NCI-H1105 (cell line): ENCODE results near the gene PAXX.
"Not testable (repeated sequence)": the region's sequence is repeated elsewhere in the genome, so short reads cannot be mapped to it uniquely, and the experiment has no call there.

Experiments used
- DNase-seq: peaks from one replicate; lab custom pipeline; 2025; lab: John Stamatoyannopoulos, UW

The PAXX gene

GRCh38 chr9:136983167-136983566 is 9.1 kb upstream of the PAXX start:
- no peak for DNase-seq

GRCh38 chr9:136983656-136984314 is 8.4 kb upstream of the PAXX start:
- no peak for DNase-seq

GRCh38 chr9:136984464-136985026 is 7.7 kb upstream of the PAXX start:
- no peak for DNase-seq

- no peak for DNase-seq
Measured at GRCh38 chr9:136985027-136985602, 7.1 kb upstream of the PAXX start.

- no peak for DNase-seq
Measured at GRCh38 chr9:136985853-136986252, 6.4 kb upstream of the PAXX start.

- DNase-seq = no peak
Measured at GRCh38 chr9:136988872-136989271, 3.4 kb upstream of the PAXX start.

GRCh38 chr9:136990242-136990911 is 1.8 kb upstream of the PAXX start:
- DNase-seq = no peak

GRCh38 chr9:136992819-136993369 is 672 bp downstream of the PAXX start:
- no peak for DNase-seq

- no peak for DNase-seq
Measured at GRCh38 chr9:136994180-136994887, 2.1 kb downstream of the PAXX start.

GRCh38 chr9:136994888-136995230 is 2.6 kb downstream of the PAXX start:
- DNase-seq = no peak

- no peak for DNase-seq
Measured at GRCh38 chr9:136995362-136995761, 3.1 kb downstream of the PAXX start.

- no peak for DNase-seq
Measured at GRCh38 chr9:136995772-136996311, 3.6 kb downstream of the PAXX start.

- no peak for DNase-seq
Measured at GRCh38 chr9:136996361-136997292, 4.4 kb downstream of the PAXX start, which contains the start of gene CLIC3. CLIC3 (minus strand) TSS chr9:136996568; CDS start chr9:136996543, 25 bp downstream.

- no peak for DNase-seq
Measured at GRCh38 chr9:136997371-136997770, 5.1 kb downstream of the PAXX start.

GRCh38 chr9:136997830-136998234 is 5.6 kb downstream of the PAXX start:
- no peak for DNase-seq

- DNase-seq = no peak
Measured at GRCh38 chr9:137000177-137000930, 8.1 kb downstream of the PAXX start.

- DNase-seq = no peak
Measured at GRCh38 chr9:137001857-137002645, 9.8 kb downstream of the PAXX start.

GRCh38 chr9:137002646-137003041 is 10.4 kb downstream of the PAXX start:
- no peak for DNase-seq

- not testable (repeated sequence) for DNase-seq
Measured at GRCh38 chr9:137004285-137004684, 12.1 kb downstream of the PAXX start.
